IMR-90 (cell line): ENCODE measurements around the gene ARPC4. TPM values are rescaled to one million over a fixed set of nuclear protein-coding genes. Genes with fewer than 3 reads are reported as not detected.

ENCODE experiments used
- ATAC-seq: fragments of 200-7000 bp; cut with Tn5 transposase; 2 replicates; pipeline ENCODE4 v1.9.1; 2020; ENCODE audit warnings: low read depth, mild to moderate bottlenecking, moderate library complexity
- BruUV-seq: library from RNA; stranded (reverse); fragments of 400-500 nt; replicated peaks from 2 replicates; lab custom pipeline; 2021; lab: Mats Ljungman, UMichigan
- CTCF ChIA-PET: fragments of 300-600 bp; formaldehyde crosslinking; extraction: SDS; loops from one replicate; lab custom pipeline; 2021; ENCODE audit warnings: antibody characterized with exemption; lab: Yijun Ruan, JAX
- POLR2A ChIA-PET: fragments of 300-600 bp; sonication (Branson Sonifier 250); formaldehyde crosslinking; loops from one replicate; lab custom pipeline; 2022; ENCODE audit warnings: antibody characterized with exemption; ENCODE audit not compliant: unreplicated experiment; lab: Charles Lee
- DNase-seq: peaks from one replicate; pipeline ENCODE4 v3.0.0; 2013
- H2AFZ ChIP-seq: replicated peaks from 2 replicates; pipeline ENCODE3; 2013; ENCODE audit warnings: low read length, mild to moderate bottlenecking; ENCODE audit not compliant: poor library complexity
- H2AK5ac ChIP-seq: 2 replicates; pipeline ENCODE4 v1.6.1; 2013; ENCODE audit warnings: low read depth, low read length, inconsistent platforms
- H2AK9ac ChIP-seq: replicated peaks from 2 replicates; pipeline ENCODE3; 2013; ENCODE audit warnings: mild to moderate bottlenecking, low read depth, low read length, moderate library complexity; ENCODE audit not compliant: poor library complexity
- H2BK120ac ChIP-seq: 2 replicates; pipeline ENCODE4 v1.6.1; 2013; ENCODE audit warnings: low read depth, low read length, inconsistent platforms
- H2BK15ac ChIP-seq: 3 replicates; pipeline ENCODE4 v1.6.1; 2013; ENCODE audit warnings: low read depth, low read length, inconsistent platforms
- H2BK20ac ChIP-seq: 2 replicates; pipeline ENCODE4 v1.6.1; 2013; ENCODE audit warnings: low read depth, mild to moderate bottlenecking, inconsistent platforms, low read length, moderate library complexity
- H2BK5ac ChIP-seq: 2 replicates; pipeline ENCODE4 v1.6.1; 2013; ENCODE audit warnings: mild to moderate bottlenecking, low read depth, low read length, inconsistent platforms; ENCODE audit not compliant: poor library complexity, severe bottlenecking
- H3K14ac ChIP-seq: replicated peaks from 2 replicates; pipeline ENCODE4 v1.6.1; 2013; ENCODE audit warnings: low read depth, low read length, inconsistent platforms
- H3K18ac ChIP-seq: 2 replicates; pipeline ENCODE4 v1.6.1; 2013; ENCODE audit warnings: low read depth, low read length, control low read depth
- H3K23ac ChIP-seq: 2 replicates; pipeline ENCODE4 v1.6.1; 2013; ENCODE audit warnings: low read depth, low read length, inconsistent platforms
- H3K27ac ChIP-seq: 2 replicates; pipeline ENCODE4 v1.5.1; 2013; ENCODE audit warnings: mild to moderate bottlenecking, control low read depth, low read length; ENCODE audit not compliant: insufficient read depth
- H3K27me3 ChIP-seq: 2 replicates; pipeline ENCODE4 v1.6.1; 2013; ENCODE audit warnings: low read length; ENCODE audit not compliant: control insufficient read depth, insufficient read depth
- H3K36me3 ChIP-seq: 2 replicates; pipeline ENCODE4 v1.6.1; 2013; ENCODE audit warnings: low read length, mixed read lengths; ENCODE audit not compliant: control insufficient read depth, insufficient read depth
- H3K4ac ChIP-seq: 2 replicates; pipeline ENCODE4 v1.6.1; 2013; ENCODE audit warnings: low read depth, low read length, inconsistent platforms
- H3K4me1 ChIP-seq: 2 replicates; pipeline ENCODE4 v1.6.1; 2013; ENCODE audit warnings: low read length, mixed read lengths; ENCODE audit not compliant: control insufficient read depth, insufficient read depth
- H3K4me2 ChIP-seq: 2 replicates; pipeline ENCODE4 v1.6.1; 2013; ENCODE audit warnings: low read depth, mild to moderate bottlenecking, control low read depth, low read length, moderate library complexity
- H3K4me3 ChIP-seq: 2 replicates; pipeline ENCODE4 v1.5.1; 2013; ENCODE audit warnings: low read depth, mild to moderate bottlenecking, control low read depth, low read length, moderate library complexity; ENCODE audit not compliant: insufficient read depth
- H3K56ac ChIP-seq: 2 replicates; pipeline ENCODE4 v1.6.1; 2013; ENCODE audit warnings: low read length, inconsistent platforms; ENCODE audit not compliant: insufficient read depth; ENCODE audit errors: extremely low read depth
- H3K79me1 ChIP-seq, 2 experiments: 2 replicates each; pipeline ENCODE4 v1.6.1; 2013; ENCODE audit warnings: low read length in 2 of 2, inconsistent platforms in 1 of 2, low read depth in 1 of 2
- H3K9ac ChIP-seq: 2 replicates; pipeline ENCODE4 v1.6.1; 2013; ENCODE audit warnings: low read depth, low read length, control low read depth
- H3K9me1 ChIP-seq: 2 replicates; pipeline ENCODE4 v1.6.1; 2013; ENCODE audit warnings: low read length, inconsistent platforms; ENCODE audit not compliant: insufficient read depth
- H3K9me3 ChIP-seq: 2 replicates; pipeline ENCODE4 v1.6.1; 2013; ENCODE audit warnings: low read length; ENCODE audit not compliant: control insufficient read depth, insufficient read depth
- H4K20me1 ChIP-seq: 2 replicates; pipeline ENCODE4 v1.6.1; 2013; ENCODE audit warnings: low read length, inconsistent platforms; ENCODE audit not compliant: insufficient read depth
- H4K5ac ChIP-seq: 2 replicates; pipeline ENCODE4 v1.6.1; 2013; ENCODE audit warnings: mild to moderate bottlenecking, low read depth, low read length, control low read depth
- H4K8ac ChIP-seq, 2 experiments: 2 replicates each; pipeline ENCODE4 v1.6.1; 2013; ENCODE audit warnings: low read depth in 2 of 2, low read length in 2 of 2, control low read depth in 1 of 2, inconsistent platforms in 1 of 2
- H4K91ac ChIP-seq: 2 replicates; pipeline ENCODE4 v1.6.1; 2013; ENCODE audit warnings: low read depth, low read length, inconsistent platforms; ENCODE audit not compliant: insufficient read depth
- MAFK ChIP-seq: IDR thresholded peaks from 2 replicates; pipeline ENCODE4 v1.6.1; 2012; ENCODE audit warnings: low read depth, low read length, improper control_type of control experiment
- MAZ ChIP-seq: IDR thresholded peaks from 2 replicates; pipeline ENCODE4 v1.6.1; 2012; ENCODE audit warnings: low read depth, mild to moderate bottlenecking, low read length, improper control_type of control experiment, moderate library complexity, borderline replicate concordance
- MXI1 ChIP-seq: IDR thresholded peaks from 2 replicates; pipeline ENCODE4 v1.6.1; 2012; ENCODE audit warnings: low read depth, mild to moderate bottlenecking, low read length, moderate library complexity, borderline replicate concordance
- NFE2L2 ChIP-seq: fragments of 150-350 bp; IDR thresholded peaks from 2 replicates; pipeline ENCODE4 v1.6.1; 2016; ENCODE audit warnings: low read depth, mild to moderate bottlenecking, low read length
- POLR2A ChIP-seq: IDR thresholded peaks from 2 replicates; pipeline ENCODE4 v1.6.1; 2012; ENCODE audit warnings: mild to moderate bottlenecking, low read depth, low read length
- RFX5 ChIP-seq: IDR thresholded peaks from 2 replicates; pipeline ENCODE4 v1.8.0; 2012; ENCODE audit warnings: low read depth, mild to moderate bottlenecking, low read length, moderate library complexity
- SMC3 ChIP-seq: fragments of 150-350 bp; IDR thresholded peaks from 2 replicates; pipeline ENCODE4 v1.6.1; 2016; ENCODE audit warnings: low read depth, mild to moderate bottlenecking, antibody characterized with exemption, low read length, moderate library complexity
- WGBS, 2 experiments: methylation state at CpG; one replicate each; pipeline versions ENCODE4 v1.1.5 to v1.1.7; 2013; ENCODE audit warnings: missing lambda C conversion rate in 2 of 2; ENCODE audit not compliant: insufficient read length in 1 of 2; ENCODE audit errors: extremely low coverage in 2 of 2; 5-methylcytosine and 5-hydroxymethylcytosine counted together
- dilution Hi-C: fragments of 300-500 bp; cut with HindIII; formaldehyde crosslinking; loops from one replicate; pipeline ENCODE4 v1.14.3; 2018; ENCODE audit warnings: low sequenced_read_pairs; ENCODE audit not compliant: unreplicated experiment
- in situ Hi-C: fragments of 300-500 bp; cut with MboI; formaldehyde crosslinking; loops from 3 replicates; pipeline ENCODE4 v1.14.3; 2019; ENCODE audit warnings: low sequenced_read_pairs, inconsistent platforms, mixed read lengths
- intact Hi-C: fragments of 100-400 bp; cut with micrococcal nuclease; formaldehyde crosslinking; loops from 2 replicates; pipeline ENCODE4 v1.10.0; 2022
- polyA plus RNA-seq, 3 experiments: library from polyadenylated mRNA; depleted of rRNA; stranded (reverse); fragments of >200 nt; gene quantifications; 2 replicates each; pipeline ENCODE4 v1.2.3, GENCODE V29; 2012; ENCODE audit warnings: low replicate concordance in 1 of 3
- total RNA-seq: library from RNA; depleted of rRNA; stranded (reverse); fragments of >200 nt; gene quantifications from 2 replicates; pipeline ENCODE4 v1.2.3, GENCODE V29; 2012
- TF ChIP-seq, protein P1 (sequence below): fragments of 150-350 bp; IDR thresholded peaks from 2 replicates; pipeline ENCODE4 v1.6.1; 2017; ENCODE audit warnings: mild to moderate bottlenecking, antibody characterized with exemption, low read length, low read depth
- TF ChIP-seq, protein P2 (sequence below): fragments of 150-350 bp; IDR thresholded peaks from 2 replicates; pipeline ENCODE4 v1.6.1; 2016; ENCODE audit warnings: low read depth, mild to moderate bottlenecking, low read length, moderate library complexity, borderline replicate concordance
- TF ChIP-seq, protein P3 (sequence below): conservative IDR thresholded peaks from 2 replicates; pipeline ENCODE4 v1.5.1; 2012; ENCODE audit warnings: mild to moderate bottlenecking, low read depth, low read length, improper control_type of control experiment

ARPC4 gene
- total and polyA plus RNA-seq, 2 of the 4 experiments (the other 2 are of a cell fraction), result 188 to 383 TPM

DNA sequence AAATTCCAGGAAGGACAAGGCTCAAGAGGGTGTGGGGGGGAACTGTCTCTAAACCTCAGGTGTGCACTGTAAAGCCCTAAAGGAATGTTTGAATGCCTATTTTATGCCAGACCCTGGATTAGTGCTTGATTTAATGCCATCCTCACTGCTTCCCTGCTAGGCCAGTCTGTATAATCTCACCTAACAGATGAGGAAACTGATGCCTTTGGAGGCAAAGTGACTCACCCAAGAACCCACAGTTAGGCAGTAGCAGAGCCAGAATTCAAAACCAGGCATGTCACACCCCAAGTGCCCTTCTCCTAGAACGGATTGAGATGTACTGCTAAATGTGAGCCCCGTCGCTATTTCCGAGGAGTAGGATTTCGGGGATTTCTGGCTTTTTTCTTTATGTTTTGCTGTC, 31.0 kb upstream of the ARPC4 start:
- no peak overlapping the region for H3K56ac ChIP-seq
- no peak overlapping the region for H2AK9ac ChIP-seq
- no TSS peak for BruUV-seq
- H4K91ac ChIP-seq, result no peak overlapping the region
- H2AFZ ChIP-seq, result no peak overlapping the region
- no peak overlapping the region for H2AK5ac ChIP-seq
- H3K23ac ChIP-seq, result no peak overlapping the region
- no peak overlapping the region for H2BK20ac ChIP-seq
- no peaks in the 10 kb centered on the region for H3K27me3 ChIP-seq
- no peak overlapping the region for H3K18ac ChIP-seq
- H3K36me3 ChIP-seq, result peaks cover 35% of the 10 kb centered on the region
- WGBS, 2 experiments, result no CpG with 5 or more reads among the region's 5 CpGs
- H2BK5ac ChIP-seq, result no peak overlapping the region
- no peak overlapping the region for H3K4me3 ChIP-seq
- H3K9me3 ChIP-seq, result no peaks in the 10 kb centered on the region
- no peak overlapping the region for H3K14ac ChIP-seq
- no peak overlapping the region for H2BK120ac ChIP-seq
- intact Hi-C loops (no loop called here), dilution Hi-C loops (no loop called here), in situ Hi-C loops (no loop called here)
- no peak overlapping the region for H3K4me2 ChIP-seq
- ATAC-seq (no peak), DNase-seq (no peak)
- H3K9me1 ChIP-seq, result peaks cover 16% of the 10 kb centered on the region
- no peak overlapping the region for H3K9ac ChIP-seq
- no peak overlapping the region for H4K5ac ChIP-seq
- H2BK15ac ChIP-seq, result no peak overlapping the region
- H4K20me1 ChIP-seq, result no peaks in the 10 kb centered on the region; the same call in 1 of the 2 replicates
- POLR2A ChIA-PET, result no interaction called here
- H3K4ac ChIP-seq, result no peak overlapping the region
- H3K27ac ChIP-seq, result no peak overlapping the region
- peaks cover under 1% of the 10 kb centered on the region; the same call in 1 of the 2 replicates for H3K4me1 ChIP-seq
- no peak for TF ChIP-seq POLR2A
- no peak for TF ChIP-seq RFX5
- TF ChIP-seq MAFK, result no peak
- no peak for TF ChIP-seq MAZ
- TF ChIP-seq, protein P1, sequence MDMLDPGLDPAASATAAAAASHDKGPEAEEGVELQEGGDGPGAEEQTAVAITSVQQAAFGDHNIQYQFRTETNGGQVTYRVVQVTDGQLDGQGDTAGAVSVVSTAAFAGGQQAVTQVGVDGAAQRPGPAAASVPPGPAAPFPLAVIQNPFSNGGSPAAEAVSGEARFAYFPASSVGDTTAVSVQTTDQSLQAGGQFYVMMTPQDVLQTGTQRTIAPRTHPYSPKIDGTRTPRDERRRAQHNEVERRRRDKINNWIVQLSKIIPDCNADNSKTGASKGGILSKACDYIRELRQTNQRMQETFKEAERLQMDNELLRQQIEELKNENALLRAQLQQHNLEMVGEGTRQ, result no peak
- TF ChIP-seq MXI1, result no peak
- TF ChIP-seq, protein P2, sequence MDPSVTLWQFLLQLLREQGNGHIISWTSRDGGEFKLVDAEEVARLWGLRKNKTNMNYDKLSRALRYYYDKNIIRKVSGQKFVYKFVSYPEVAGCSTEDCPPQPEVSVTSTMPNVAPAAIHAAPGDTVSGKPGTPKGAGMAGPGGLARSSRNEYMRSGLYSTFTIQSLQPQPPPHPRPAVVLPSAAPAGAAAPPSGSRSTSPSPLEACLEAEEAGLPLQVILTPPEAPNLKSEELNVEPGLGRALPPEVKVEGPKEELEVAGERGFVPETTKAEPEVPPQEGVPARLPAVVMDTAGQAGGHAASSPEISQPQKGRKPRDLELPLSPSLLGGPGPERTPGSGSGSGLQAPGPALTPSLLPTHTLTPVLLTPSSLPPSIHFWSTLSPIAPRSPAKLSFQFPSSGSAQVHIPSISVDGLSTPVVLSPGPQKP, result no peak
- no peak for TF ChIP-seq NFE2L2
- TF ChIP-seq, protein P3, sequence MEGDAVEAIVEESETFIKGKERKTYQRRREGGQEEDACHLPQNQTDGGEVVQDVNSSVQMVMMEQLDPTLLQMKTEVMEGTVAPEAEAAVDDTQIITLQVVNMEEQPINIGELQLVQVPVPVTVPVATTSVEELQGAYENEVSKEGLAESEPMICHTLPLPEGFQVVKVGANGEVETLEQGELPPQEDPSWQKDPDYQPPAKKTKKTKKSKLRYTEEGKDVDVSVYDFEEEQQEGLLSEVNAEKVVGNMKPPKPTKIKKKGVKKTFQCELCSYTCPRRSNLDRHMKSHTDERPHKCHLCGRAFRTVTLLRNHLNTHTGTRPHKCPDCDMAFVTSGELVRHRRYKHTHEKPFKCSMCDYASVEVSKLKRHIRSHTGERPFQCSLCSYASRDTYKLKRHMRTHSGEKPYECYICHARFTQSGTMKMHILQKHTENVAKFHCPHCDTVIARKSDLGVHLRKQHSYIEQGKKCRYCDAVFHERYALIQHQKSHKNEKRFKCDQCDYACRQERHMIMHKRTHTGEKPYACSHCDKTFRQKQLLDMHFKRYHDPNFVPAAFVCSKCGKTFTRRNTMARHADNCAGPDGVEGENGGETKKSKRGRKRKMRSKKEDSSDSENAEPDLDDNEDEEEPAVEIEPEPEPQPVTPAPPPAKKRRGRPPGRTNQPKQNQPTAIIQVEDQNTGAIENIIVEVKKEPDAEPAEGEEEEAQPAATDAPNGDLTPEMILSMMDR, result no peak
- TF ChIP-seq SMC3, result no peak
- H3K79me1 ChIP-seq, result peaks cover 1 to 23% of the 10 kb centered on the region in 2 experiments
- CTCF ChIA-PET, result no interaction called here
- no peak overlapping the region for H4K8ac ChIP-seq
